ENCODE data around the gene STX7. TPM values are rescaled to one million over a fixed set of nuclear protein-coding genes. Genes with fewer than 3 reads are reported as not detected.

The STX7 gene
- total and polyA plus RNA-seq, 12 donors = 4.5 to 61.7 (median 37.6) TPM

GRCh38 chr6:132465530-132466485 lies 47.1 kb downstream of the STX7 start:
- Histone ChIP-seq H3K27ac (no peak overlapping the region), H3K27me3 (no peaks in the 10 kb centered on the region), H3K9me3 (replicated peaks in 1 of 3) (no peaks in the 10 kb centered on the region), H3K4me1 (replicated peaks in 1 of 2) (no peaks in the 10 kb centered on the region), H3K4me3 (no peak overlapping the region), H3K36me3 (replicated peaks in 1 of 2) (peaks cover 0 to 48% of the 10 kb centered on the region in 2 donors)
- WGBS, 4 donors = 76 to 85% (median 80%) methylated on average over 5 of the region's 5 CpGs
- no peak for DNase-seq
- intact Hi-C loops (cut with DNase I) = no loop called here
- TF ChIP-seq POLR2A (IDR thresholded peaks at IDR 0.05) (no peak), CTCF (IDR thresholded peaks at IDR 0.05) (no peak)

GRCh38 chr6:132464538-132465256 lies 48.2 kb downstream of the STX7 start:
- Histone ChIP-seq H3K36me3 (replicated peaks in 1 of 2) (peaks cover 0 to 52% of the 10 kb centered on the region in 2 donors), H3K27me3 (no peaks in the 10 kb centered on the region), H3K4me3 (no peak overlapping the region), H3K4me1 (replicated peaks in 1 of 2) (no peaks in the 10 kb centered on the region), H3K27ac (no peak overlapping the region), H3K9me3 (replicated peaks in 1 of 3) (no peaks in the 10 kb centered on the region)
- intact Hi-C loops (cut with DNase I) = no loop called here
- 85 to 97% (median 90%) methylated on average over 5 of the region's 5 CpGs for WGBS, 4 donors
- no peak for DNase-seq
- TF ChIP-seq CTCF (IDR thresholded peaks at IDR 0.05) (no peak), POLR2A (IDR thresholded peaks at IDR 0.05) (no peak)

- WGBS, 4 donors = 91 to 100% (median 96%) methylated on average over 6 of the region's 6 CpGs
- H3K4me1 ChIP-seq (replicated peaks in 1 of 2) = no peaks in the 10 kb centered on the region
- intact Hi-C loops (cut with DNase I) = no loop called here
Measured at GRCh38 chr6:132461958-132462357, 51.0 kb downstream of the STX7 start.

More at GRCh38 chr6:132461958-132462357, 51.0 kb downstream of the STX7 start:
- Histone ChIP-seq H3K27me3 (no peaks in the 10 kb centered on the region), H3K4me3 (no peak overlapping the region), H3K27ac (no peak overlapping the region), H3K36me3 (replicated peaks in 1 of 2) (peaks cover 0 to 34% of the 10 kb centered on the region in 2 donors), H3K9me3 (replicated peaks in 1 of 3) (no peaks in the 10 kb centered on the region)
- TF ChIP-seq CTCF (IDR thresholded peaks at IDR 0.05) (no peak), POLR2A (IDR thresholded peaks at IDR 0.05) (no peak)
- no peak for DNase-seq
